Omental fat pad (tissue), 4 donors: Measurements from ENCODE around the gene SCAP. TPM values are rescaled to one million over a fixed set of nuclear protein-coding genes. Genes with fewer than 3 reads are reported as not detected.

ENCODE experiments used
- ATAC-seq: fragments of 150-250 bp; one replicate; pipeline ENCODE4 v1.9.1; 2016; ENCODE audit warnings: mild to moderate bottlenecking, moderate library complexity; ENCODE audit not compliant: low FRiP score
- DNase-seq: peaks from one replicate; pipeline ENCODE4 v3.0.0-alpha.2; 2019; ENCODE audit warnings: low spot score
- total RNA-seq, 4 donors: library from RNA; depleted of rRNA; stranded (reverse); fragments of >200 nt; gene quantifications; one replicate each; pipeline ENCODE4 v1.1.0, GENCODE V29; 2016
- TF ChIP-seq, protein P1 (sequence below), 3 donors: fragments of 450-650 bp; IDR thresholded peaks; one replicate each; pipeline ENCODE4 v1.5.1; 2016 to 2017; ENCODE audit warnings: antibody characterized with exemption in 3 of 3, mild to moderate bottlenecking in 3 of 3, moderate library complexity in 2 of 3

SCAP gene
- total RNA-seq, 4 donors from 2014 or later: 57.7 to 83.2 (median 78.7) TPM

DNA sequence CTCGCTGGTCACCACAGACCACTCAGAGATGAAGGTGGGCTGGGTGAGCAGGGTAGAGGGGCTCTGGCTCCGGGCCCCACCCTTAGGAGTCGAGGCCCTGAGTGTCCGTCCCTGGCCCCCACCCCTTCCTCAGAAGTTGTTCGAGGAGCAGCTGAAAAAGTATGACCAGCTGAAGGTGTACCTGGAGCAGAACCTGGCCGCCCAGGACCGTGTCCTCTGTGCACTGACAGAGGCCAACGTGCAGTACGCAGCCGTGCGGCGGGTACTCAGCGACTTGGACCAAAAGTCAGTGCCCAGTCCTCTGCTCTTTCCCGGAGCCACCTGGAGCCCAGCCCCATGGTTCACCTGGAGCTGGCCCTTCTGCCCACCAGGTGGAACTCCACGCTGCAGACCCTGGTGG lies 66.5 kb downstream of the SCAP start:
- ATAC-seq (no peak), DNase-seq (no peak)
- TF ChIP-seq, protein P1, sequence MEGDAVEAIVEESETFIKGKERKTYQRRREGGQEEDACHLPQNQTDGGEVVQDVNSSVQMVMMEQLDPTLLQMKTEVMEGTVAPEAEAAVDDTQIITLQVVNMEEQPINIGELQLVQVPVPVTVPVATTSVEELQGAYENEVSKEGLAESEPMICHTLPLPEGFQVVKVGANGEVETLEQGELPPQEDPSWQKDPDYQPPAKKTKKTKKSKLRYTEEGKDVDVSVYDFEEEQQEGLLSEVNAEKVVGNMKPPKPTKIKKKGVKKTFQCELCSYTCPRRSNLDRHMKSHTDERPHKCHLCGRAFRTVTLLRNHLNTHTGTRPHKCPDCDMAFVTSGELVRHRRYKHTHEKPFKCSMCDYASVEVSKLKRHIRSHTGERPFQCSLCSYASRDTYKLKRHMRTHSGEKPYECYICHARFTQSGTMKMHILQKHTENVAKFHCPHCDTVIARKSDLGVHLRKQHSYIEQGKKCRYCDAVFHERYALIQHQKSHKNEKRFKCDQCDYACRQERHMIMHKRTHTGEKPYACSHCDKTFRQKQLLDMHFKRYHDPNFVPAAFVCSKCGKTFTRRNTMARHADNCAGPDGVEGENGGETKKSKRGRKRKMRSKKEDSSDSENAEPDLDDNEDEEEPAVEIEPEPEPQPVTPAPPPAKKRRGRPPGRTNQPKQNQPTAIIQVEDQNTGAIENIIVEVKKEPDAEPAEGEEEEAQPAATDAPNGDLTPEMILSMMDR (IDR thresholded peaks at IDR 0.05): no peak

DNA sequence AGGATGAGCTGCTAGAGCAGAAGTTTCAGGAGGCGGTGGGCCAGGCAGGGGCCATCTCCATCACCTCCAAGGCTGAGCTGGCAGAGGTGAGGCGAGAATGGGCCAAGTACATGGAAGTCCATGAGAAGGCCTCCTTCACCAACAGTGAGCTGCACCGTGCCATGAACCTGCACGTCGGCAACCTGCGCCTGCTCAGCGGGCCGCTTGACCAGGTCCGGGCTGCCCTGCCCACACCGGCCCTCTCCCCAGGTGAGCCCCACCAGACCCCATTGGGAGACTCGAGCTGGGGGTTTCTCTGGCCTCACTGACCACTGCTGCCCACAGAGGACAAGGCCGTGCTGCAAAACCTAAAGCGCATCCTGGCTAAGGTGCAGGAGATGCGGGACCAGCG lies 66.9 kb downstream of the SCAP start:
- TF ChIP-seq, protein P1 (IDR thresholded peaks at IDR 0.05): no peak

DNA sequence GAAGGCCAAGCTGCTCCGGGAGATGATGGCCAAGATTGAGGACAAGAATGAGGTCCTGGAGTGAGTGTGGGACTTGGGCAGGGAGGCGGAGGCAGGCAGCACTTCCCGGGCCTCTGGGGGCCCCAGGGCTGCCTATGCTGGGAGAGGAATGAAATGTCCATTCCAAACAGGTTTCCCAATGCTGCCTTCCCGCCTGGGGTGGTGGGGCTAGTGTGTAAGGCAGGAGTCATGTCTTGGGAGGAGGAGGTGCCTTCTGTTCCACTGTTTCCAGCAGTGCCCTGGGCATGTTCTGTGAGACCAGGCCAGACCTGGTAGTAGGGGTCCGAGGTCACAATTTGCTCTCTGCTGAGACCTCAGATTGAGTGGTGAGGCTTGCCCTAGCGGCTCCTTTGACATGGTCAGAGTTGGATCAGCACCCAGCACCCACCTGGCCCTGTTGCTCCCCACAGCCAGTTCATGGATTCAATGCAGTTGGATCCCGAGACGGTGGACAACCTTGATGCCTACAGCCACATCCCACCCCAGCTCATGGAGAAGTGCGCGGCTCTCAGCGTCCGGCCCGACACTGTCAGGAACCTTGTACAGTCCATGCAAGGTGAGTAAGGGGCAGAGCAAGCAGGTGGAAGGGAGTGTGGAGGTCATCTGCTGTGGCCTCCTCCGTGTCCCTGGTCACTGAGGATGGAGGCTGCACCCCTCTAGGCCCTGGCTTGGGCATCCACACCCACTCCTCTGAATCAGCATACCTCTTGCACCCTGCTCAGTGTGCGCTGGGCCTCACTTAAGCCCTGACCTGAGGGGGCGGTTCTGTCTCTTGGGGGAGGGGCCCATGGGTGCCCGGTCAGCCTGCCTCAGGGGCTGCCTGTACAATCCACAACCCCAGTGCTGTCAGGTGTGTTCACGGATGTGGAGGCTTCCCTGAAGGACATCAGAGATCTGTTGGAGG lies 67.6 kb downstream of the SCAP start:
- no peak for ATAC-seq
- TF ChIP-seq, protein P1 (IDR thresholded peaks at IDR 0.05): no peak
- no peak for DNase-seq

More for the DNA sequence above, 66.9 kb downstream of the SCAP start:
- DNase-seq: no peak
- no peak for ATAC-seq

DNA sequence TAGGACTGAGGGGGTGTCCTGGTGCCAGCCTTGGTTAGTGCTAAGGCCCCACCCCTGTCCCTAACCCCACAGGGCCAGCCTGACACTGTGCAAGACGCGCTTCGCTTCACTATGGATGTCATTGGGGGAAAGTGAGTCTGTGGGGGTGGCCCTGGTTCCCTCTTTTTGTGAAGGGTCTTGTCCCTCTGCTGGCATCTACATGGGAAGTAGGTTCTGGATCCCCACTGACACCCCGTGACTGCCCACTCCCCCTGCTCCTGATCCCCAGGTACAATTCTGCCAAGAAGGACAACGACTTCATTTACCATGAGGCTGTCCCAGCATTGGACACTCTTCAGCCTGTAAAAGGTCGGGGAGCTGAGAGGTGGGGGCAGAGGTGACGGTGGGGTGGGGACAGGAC lies 68.5 kb downstream of the SCAP start:
- ATAC-seq (no peak), DNase-seq (no peak)
- TF ChIP-seq, protein P1 (IDR thresholded peaks at IDR 0.05): no peak

DNA sequence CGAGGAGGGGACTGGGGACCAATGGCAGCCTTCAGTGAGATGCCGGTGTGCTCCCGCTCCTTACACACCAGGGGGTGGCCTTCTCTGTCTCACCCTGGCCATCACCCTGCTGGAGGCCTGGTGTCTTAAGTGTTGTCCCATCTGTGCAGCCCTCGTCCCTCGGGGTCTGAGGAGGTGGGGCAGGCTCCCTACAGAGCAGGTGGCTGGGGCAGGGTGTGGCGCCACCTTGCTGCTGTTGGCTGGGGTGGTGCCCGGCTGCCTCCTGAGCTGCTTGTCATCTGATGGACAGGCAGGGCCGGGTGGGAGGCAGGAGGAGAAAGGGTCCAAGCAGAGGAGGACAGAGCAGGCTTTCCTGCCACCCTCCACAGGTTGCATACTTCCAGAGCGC lies 69.0 kb downstream of the SCAP start:
- DNase-seq (no peak), ATAC-seq (no peak)
- TF ChIP-seq, protein P1 (IDR thresholded peaks at IDR 0.05): no peak

DNA sequence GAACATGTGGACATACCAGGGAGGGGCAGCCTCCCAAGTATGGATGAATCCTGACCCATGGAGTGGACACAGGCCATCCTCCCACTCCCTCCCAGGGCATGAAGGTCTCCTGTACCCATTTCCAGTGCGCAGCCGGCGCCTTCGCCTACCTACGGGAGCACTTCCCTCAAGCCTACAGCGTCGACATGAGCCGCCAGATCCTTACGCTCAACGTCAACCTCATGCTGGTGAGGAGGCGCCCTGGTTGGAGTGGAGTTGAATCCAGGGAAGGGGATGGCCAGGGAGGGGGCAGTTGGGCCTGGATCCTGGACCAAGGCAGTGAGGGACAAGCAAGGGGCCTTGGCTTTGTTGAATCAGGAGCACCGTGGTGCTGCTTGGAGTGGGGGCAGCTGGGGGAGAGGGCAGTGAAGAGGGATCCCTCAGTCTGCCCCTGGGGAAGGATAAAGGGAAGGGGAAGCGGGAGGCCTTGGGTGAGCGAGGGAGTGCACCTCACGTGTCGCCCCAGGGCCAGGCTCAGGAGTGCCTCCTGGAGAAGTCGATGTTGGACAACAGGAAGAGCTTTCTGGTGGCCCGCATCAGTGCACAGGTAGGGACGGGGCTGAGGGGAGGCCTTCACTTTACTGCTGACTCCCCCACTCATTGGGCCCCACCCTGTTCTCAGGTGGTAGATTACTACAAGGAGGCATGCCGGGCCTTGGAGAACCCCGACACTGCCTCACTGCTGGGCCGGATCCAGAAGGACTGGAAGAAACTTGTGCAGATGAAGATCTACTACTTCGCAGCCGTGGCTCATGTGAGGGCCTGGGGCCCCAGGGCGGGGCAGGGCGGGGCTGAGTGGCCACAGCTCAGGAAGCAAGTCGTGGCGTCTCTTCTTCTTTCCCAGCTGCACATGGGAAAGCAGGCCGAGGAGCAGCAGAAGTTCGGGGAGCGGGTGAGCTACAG lies 69.7 kb downstream of the SCAP start:
- TF ChIP-seq, protein P1 (IDR thresholded peaks at IDR 0.05): no peak
- no peak for DNase-seq
- no peak for ATAC-seq
